HepG2 (cell line): ENCODE data around the gene MAP1LC3B. TPM values are rescaled to one million over a fixed set of nuclear protein-coding genes. Genes with fewer than 3 reads are reported as not detected.
A peak's percentile ranks its signal among the peaks of the same experiment; 100 is the strongest.

Experiments
- BORCS8-MEF2B ChIP-seq: sonication (generic); formaldehyde crosslinking; IDR thresholded peaks from 2 replicates; pipeline ENCODE4 v1.8.0; 2022; ENCODE audit warnings: mild to moderate bottlenecking, missing genetic modification reagents
- DDIT3 ChIP-seq: sonication (generic); formaldehyde crosslinking; IDR thresholded peaks from 2 replicates; pipeline ENCODE4 v1.4.0; 2020; ENCODE audit warnings: mild to moderate bottlenecking, missing genetic modification reagents
- FOXJ3 ChIP-seq: sonication (generic); formaldehyde crosslinking; IDR thresholded peaks from 2 replicates; pipeline ENCODE4 v1.4.0; 2020; ENCODE audit warnings: missing genetic modification reagents, mild to moderate bottlenecking, borderline replicate concordance
- POLR2AphosphoS2 ChIP-seq: IDR thresholded peaks from 2 replicates; pipeline ENCODE4 v1.6.1; 2011; ENCODE audit warnings: low read depth, low read length, improper control_type of control experiment
- RBFOX2 ChIP-seq: fragments of 200-400 bp; formaldehyde crosslinking; IDR thresholded peaks from 2 replicates; pipeline ENCODE4 v1.6.1; 2017; ENCODE audit warnings: low read depth, mild to moderate bottlenecking, low read length
- RBM22 ChIP-seq: fragments of 200-400 bp; formaldehyde crosslinking; optimal IDR thresholded peaks from 2 replicates; pipeline ENCODE3; 2017; ENCODE audit warnings: mild to moderate bottlenecking, low read length, moderate library complexity
- RXRA ChIP-seq: sonication (generic); formaldehyde crosslinking; IDR thresholded peaks from 2 replicates; pipeline ENCODE4 v1.5.1; 2020; ENCODE audit warnings: missing genetic modification reagents
- TEAD3 ChIP-seq: optimal IDR thresholded peaks from 2 replicates; pipeline ENCODE3; 2016; ENCODE audit warnings: borderline replicate concordance
- TFDP1 ChIP-seq: IDR thresholded peaks from 2 replicates; pipeline ENCODE4 v1.6.1; 2016; ENCODE audit warnings: missing compliant biosample characterization, missing genetic modification reagents, borderline replicate concordance
- THAP11 ChIP-seq: IDR thresholded peaks from 2 replicates; pipeline ENCODE4 v1.6.1; 2016; ENCODE audit warnings: missing biosample characterization, missing genetic modification reagents
- ZNF513 ChIP-seq: sonication (generic); formaldehyde crosslinking; conservative IDR thresholded peaks from 2 replicates; pipeline ENCODE4 v1.5.0; 2020; ENCODE audit warnings: missing genetic modification reagents
- ZNF616 ChIP-seq: sonication (generic); formaldehyde crosslinking; IDR thresholded peaks from 2 replicates; pipeline ENCODE4 v1.5.0; 2020; ENCODE audit warnings: low read depth, mild to moderate bottlenecking, missing genetic modification reagents
- ZNF891 ChIP-seq: sonication (generic); formaldehyde crosslinking; IDR thresholded peaks from 2 replicates; pipeline ENCODE4 v1.5.0; 2020; ENCODE audit warnings: mild to moderate bottlenecking, missing genetic modification reagents
- polyA plus RNA-seq, 8 experiments: library from polyadenylated mRNA; depleted of rRNA in 3 of 8; stranded (reverse) in 7 of 8; unstranded in 1 of 8; fragments of >200 nt; fragmentation: Illumina TruSeq in 4 of 8; extraction: Trizol in 4 of 8; gene quantifications; 2 replicates each; pipeline versions ENCODE4 v1.2.1 to v1.2.3, GENCODE V29; 2011 to 2016; ENCODE audit warnings: low read depth in 4 of 8, missing spikeins in 1 of 8, mixed read lengths in 1 of 8; ENCODE audit not compliant: insufficient read depth in 1 of 8
- total RNA-seq, 5 experiments: library from RNA; depleted of rRNA; stranded (reverse); fragments of >200 nt; fragmentation: Illumina TruSeq; extraction: Trizol; gene quantifications; 2 replicates each; pipeline ENCODE4 v1.2.3, GENCODE V29; 2016; ENCODE audit warnings: low read depth in 1 of 5

The MAP1LC3B gene
- total and polyA plus RNA-seq, 2 of the 13 experiments (the other 11 are each of a cell fraction or from before 2014, with no cell fraction given), result 15.7 to 37.4 TPM

GRCh38 chr16:87369796-87370719 is 22.1 kb upstream of the MAP1LC3B start (continued):
- TF ChIP-seq FOXJ3 (CRISPR knock-in tag), result no peak
- TF ChIP-seq ZNF891 (CRISPR knock-in tag), result peak; percentile 34; the same call in 1 of the 2 replicates
- no peak for TF ChIP-seq DDIT3 (CRISPR knock-in tag)
- no peak for TF ChIP-seq TEAD3 (CRISPR knock-in tag)
- 0 out of 2 replicates have a peak, but pooled peaks have one; percentile 47 for TF ChIP-seq POLR2AphosphoS2
- TF ChIP-seq RBFOX2, result peak; percentile 54
- TF ChIP-seq ZNF616 (CRISPR knock-in tag), result no peak
- TF ChIP-seq RXRA (CRISPR knock-in tag), result no peak
- TF ChIP-seq TFDP1 (CRISPR knock-in tag), result no peak
- TF ChIP-seq RBM22, result peak; percentile 71
- TF ChIP-seq THAP11 (CRISPR knock-in tag), result no peak
- peak; percentile 38; the same call in 1 of the 2 replicates for TF ChIP-seq BORCS8-MEF2B (CRISPR knock-in tag)
- no peak for TF ChIP-seq ZNF513
